HG02970 (cell line): ENCODE results near the gene ATP6V0B.

Experiments used
- ATAC-seq: cut with Tn5 transposase; IDR thresholded peaks from one replicate; pipeline ENCODE4 v1.9.1; 2021; ENCODE audit warnings: mild to moderate bottlenecking, moderate library complexity, moderate number of reproducible peaks; ENCODE audit not compliant: unreplicated experiment, low FRiP score

The ATP6V0B gene

DNA sequence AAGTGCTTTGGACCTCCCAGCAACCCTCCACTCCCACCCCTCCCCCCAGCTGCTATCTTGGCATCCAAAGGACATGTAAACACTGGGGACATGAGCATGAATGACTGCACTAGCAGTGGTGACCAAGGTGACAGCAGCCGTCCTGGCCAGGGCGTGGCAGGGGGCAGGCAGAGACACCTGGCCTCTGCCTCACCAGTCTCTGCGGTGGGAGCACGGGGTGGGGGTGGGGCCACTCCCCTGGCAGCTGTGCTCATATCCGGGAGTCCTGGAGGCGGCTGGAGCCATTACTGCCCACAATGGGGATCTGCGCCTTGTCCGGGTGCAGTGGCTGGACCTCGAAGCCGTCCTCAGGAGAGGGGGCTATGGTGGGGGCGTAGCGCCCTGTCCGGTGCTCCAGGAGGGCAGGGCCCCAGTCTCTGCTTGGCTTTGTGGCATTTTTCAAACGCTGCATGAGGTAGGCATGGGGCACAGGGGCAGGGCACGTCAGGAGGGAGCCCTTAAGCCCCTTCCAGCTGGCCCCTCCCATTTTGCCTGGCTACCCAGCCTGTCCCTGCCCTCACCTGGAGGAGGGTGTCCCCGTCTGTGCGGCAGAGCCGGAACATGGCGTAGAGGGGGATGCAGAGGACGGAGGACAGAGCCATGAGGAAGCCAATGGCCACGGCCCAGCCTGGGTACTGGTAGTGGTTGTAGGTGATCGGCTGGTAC, 22.7 kb downstream of the ATP6V0B start:
- ATAC-seq: no peak

DNA sequence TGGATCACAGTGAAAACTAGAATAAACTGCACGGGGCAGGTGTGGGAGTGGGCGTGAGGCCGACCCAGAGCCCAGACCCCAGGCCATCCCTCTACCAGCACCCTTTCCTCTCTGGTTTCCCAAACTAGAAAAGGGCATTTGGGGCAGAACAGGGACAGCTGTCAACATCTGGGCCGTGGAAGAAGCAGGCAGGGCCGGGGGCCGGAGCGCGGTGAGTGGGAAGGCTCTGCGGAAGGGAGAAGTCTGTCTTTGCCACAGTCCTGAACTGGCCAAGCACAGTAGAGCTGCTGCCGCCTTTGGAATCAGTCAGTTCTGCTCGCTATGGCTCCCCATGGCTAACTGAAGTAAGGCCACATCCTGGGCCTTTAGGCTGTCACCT, 23.2 kb downstream of the ATP6V0B start:
- no peak for ATAC-seq

DNA sequence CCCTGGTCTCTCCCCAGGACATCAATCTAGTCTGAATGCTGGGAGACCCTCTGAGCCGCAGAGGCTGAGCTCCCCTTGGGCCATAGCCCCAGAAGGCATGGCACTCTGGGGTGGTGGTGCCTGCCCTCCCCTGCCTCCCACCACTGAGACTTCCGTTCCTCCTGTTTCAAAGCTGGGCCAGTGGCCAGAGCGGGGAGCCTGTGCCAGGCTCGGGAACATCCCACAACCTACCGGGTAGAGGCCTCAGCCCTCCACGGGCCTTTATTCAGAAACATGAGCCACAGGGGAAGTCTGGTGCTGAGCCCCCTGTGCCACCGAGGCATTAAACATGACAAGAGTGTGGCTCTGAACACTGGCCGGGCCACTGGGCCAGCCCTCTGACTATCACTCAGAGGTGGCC, 24.7 kb downstream of the ATP6V0B start:
- no peak for ATAC-seq

DNA sequence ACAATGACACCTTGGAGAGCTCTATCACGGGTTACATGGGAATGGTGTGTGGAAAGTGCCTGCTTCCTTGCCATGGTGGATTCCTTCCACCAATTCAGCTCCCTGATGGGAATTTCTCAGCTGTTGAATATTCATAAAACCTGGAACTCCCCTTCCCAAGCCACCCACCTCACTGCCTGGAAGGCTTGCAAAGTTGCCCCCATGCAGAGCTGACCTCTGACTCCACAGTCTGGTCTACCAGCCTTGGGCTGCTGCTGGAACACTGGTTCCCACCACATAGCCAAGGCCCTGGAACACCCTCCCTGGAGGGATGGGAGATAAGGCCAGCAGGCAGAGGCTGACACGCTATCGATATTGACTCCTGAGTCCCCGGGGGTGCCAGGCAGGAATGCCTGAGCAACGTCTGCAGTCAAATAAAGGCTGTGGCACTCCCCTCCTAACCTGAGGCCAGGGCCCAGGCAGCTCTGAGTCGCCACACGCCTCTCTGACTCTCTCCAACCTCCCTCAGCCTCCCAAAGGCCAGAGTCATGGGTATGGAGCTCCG, 25.4 kb downstream of the ATP6V0B start:
- ATAC-seq: no peak

DNA sequence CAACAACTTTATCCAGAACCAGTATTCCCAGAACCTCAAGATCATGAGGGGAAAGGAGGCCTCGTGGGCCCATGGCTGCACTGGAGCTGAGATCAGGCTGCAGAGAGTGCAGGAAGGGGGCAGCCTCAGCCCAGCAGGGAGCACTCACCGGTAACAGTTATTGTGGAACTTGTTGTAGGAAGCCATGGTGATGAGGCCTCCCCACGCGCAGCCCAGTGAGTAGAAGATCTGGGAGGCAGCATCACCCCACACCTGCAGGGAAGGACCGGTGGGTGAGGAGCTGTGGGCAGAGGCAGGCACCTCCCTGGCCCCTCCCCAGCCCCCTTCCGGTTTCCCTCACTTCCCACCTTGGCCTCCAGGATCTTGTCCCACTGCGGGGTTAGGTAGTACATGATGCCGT, 27.4 kb downstream of the ATP6V0B start:
- no peak for ATAC-seq

DNA sequence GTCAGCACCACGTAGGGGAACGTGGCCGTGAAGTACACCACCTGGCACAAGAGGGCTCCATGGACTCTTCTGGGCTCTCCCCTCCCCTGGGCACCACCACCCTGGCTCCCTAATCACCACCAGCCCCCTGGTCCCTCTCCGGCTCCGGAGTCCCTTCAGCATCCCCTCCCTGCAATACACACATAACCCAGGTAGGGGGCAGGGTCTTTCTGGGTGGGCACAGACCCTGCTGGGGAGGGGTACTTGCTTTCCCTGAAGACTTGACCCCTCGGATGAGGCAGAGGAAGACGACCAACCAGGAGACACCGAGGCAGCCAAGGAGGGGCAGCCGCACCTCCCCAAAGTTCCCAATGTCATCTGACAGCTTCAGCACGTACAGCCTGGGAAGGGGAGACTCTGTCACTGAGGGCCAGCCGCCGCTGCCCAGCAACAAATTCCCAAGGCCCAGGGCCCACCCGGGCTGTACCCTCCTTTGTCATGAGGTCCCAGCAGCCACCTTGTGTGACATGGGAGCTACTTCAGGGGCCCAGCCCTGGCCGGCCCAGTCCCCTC, 27.9 kb downstream of the ATP6V0B start:
- no peak for ATAC-seq

- no peak for ATAC-seq
Observed at GRCh38 chr1:44008259-44008658, 33.5 kb downstream of the ATP6V0B start.

- no peak for ATAC-seq
Observed at GRCh38 chr1:44010935-44011471, 36.2 kb downstream of the ATP6V0B start.

- no peak for ATAC-seq
Observed at GRCh38 chr1:44012404-44012803, 37.6 kb downstream of the ATP6V0B start.

DNA sequence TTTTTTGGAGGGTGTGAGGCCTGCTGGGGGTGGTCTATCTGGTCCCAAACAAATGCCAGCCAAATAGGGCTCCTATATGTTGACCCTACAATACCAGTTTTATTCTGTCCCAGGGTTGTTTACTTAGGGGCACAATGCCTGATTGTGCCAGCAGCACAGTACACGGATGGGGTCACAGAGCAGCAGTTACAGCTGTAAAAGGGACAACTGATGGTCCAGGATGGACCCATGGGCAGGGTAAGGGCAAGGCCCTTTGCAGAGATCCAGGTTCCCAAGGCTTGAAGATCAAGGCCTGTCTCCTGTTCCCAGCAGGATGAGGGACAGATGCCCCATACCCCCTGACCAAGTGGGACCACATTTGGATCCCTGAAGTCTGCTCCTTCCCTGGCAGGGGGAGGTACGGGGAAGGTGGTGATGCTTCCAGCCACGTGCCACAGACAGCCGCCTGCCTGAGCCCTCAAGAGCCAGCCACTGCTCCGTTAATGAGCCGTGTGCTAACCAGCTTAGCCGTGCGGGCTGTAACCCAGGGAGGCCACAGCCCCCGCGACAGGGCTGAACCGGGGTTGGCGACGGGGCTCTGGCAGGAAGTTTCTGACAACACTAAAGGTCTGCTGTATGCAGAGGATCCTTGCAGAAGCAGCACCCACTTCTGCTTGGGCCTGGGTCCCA, 38.3 kb downstream of the ATP6V0B start:
- no peak for ATAC-seq

DNA sequence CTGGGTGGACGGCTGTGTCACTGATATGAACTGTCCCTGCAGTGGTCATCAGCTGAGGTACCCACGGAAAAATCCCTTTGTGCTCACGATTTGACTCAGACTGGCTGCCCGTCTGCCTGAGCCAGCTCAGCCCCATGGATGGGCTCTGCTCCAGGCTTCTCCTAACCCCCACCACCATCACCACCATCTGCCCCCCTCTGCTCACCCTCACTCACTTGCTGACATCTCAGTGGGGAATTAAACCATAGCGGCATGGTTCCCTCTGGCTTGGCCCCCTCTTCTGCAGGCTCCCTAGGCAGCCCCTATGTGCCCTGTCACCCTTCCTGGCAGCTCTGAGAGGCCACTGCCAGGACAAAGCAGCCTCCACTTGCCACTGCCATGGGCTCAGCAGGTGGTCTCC, 39.2 kb downstream of the ATP6V0B start:
- ATAC-seq: no peak

DNA sequence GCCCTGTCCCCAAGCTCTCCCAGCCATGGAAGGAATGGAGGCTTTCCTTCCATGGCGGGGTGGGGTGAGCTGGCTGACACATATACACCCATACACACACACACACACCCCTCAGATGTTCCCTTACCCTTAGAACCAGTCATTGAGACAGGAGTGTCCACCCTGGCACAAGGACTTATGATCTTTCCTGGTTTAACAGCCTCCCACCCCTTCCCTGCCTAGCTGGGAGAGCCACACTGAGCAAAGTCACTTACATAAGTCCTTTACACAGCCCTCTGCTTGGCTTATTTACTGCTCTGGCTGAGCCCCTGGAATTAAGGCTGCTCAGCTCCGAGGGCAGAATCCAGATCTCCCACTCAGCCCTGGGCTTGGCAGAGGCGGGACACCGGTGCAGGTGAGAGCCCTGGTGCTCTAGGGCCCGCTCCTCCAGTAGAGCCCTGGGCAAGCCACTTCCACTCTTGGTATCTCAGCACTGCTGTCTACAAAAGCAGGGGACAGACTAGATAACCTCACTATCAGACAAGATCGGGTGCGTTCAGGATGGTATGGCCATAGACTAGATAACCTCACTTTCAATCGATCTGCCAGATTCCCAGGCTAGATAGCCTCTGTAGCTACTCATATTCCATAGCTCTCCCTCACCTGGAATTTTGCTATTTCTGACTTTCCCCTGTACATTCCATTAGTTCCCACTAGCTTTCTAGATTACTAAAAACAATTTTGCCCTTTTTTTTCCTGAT, 39.8 kb downstream of the ATP6V0B start:
- ATAC-seq: no peak

DNA sequence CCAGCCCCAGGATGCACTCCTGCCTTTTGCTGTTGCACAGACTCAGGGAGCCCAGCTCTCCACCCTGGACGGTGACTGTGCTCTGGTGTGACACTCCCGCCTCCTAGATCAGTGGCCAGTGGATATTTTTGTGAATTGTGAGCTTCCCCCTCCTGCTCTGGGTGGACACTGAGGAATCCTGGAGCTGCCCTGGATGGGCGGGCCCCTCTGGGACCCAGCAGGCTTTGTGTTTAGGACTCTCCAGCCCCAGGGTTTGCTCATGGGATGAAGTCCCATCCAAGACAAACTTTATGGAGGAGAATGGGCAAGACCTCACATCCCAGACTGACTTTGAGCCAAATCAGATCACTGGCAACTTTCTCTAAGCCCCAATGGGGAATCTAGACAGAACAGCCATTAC, 40.4 kb downstream of the ATP6V0B start:
- no peak for ATAC-seq

DNA sequence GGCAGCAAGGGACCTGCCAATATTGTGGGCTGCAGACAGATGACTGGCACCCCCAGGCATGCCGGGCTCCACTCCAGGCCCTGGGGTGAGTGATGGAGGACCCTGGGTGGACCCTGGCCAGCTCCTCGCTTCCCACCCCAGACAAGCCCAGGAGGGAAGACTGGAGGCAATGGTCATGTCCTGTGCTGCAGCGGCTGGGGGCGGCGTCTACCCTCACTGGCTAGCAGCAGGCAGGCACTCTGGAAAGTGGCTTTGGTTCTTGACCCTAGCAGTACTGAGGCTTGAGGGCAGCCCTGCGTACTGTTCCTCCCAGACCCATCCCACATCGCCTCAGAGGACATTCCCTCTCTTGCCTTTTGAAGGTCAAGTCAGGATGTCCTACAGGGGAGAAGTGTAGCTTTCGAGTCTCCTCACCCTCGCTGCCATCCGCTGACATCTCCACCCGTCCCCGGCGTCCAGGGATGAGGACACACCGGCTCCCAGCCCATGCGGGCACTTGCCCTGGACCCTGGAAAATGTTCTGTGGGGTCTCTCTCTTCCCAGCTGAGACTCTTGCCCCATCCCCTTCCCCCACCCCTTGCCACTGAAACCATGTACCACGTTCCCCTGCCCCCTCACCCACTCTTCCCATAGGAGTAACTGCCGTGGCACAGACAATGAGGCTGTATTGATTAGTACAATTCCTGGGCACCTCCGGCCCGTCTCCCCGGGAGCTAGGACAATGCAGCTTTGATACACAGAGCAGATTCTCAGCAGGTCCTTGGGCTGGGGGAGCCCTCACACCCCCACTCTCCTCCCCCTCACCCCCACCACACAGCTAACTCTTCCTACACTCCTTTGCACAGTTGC, 41.5 kb downstream of the ATP6V0B start:
- no peak for ATAC-seq

DNA sequence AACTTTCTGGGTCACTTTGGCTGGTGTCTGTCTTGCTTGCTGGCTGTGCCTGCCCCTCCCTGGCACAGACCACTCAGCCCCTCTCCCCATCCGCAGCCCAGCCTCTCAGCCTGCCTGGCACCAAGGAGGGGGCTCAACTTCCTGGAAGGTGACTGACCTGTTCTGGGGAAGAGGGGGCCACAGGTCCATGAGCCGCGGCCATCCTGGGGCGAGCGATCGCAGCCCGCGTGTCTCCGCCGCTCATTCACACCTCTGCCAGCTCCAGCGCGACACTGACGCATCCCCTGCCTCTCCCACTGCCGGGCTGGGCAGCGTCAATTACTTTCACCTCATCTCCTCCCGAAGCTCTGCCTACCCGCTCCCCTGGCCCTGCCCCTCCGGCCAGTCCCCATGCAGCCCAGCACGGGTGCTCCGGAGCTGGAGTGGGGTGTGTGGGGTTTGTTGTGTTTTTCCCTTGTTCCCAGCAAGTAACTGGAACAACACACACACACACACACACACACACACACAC, 42.2 kb downstream of the ATP6V0B start:
- ATAC-seq: no peak

GRCh38 chr1:44019466-44019948, 44.7 kb downstream of the ATP6V0B start:
- ATAC-seq: no peak

DNA sequence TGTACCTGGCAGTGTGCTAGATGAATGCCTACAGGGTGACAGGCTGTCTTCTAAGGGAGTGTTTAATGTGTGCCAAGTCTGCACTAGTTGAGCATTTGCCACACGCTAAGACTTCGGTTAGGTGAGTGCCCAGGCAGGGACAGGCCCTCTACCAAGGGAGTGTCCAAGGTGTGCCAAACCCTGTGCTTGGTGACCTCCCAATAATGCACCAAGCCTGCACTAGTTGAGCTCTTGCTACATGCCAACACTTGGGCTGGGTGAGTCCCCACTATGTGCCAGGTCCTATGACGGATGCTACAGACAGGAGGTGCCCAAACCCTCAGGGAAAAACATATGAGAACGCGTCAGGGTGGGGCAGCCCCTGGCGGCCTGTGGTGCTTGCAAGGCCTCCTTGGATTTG, 45.7 kb downstream of the ATP6V0B start:
- ATAC-seq: no peak

DNA sequence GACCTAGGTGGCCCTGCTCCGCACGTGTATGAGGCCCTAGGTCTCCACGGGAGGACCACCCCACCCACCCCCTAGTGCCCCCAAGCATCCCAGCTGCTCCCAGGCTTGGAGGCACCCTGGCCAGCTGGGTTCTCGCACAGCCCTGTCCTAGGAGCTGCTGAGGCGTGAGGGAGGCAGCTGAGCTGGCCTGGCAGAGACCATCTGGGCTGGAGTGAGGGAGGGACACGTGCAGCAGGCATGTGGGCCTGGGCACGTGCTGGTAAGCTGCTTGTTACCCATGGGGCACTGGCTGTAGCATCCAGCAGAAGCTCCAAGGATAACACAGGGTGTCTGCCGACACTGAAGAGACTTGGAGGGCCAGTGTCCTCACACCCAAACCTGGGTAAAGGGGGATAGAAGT, 46.4 kb downstream of the ATP6V0B start:
- no peak for ATAC-seq

GRCh38 chr1:44021581-44022321, 47.0 kb downstream of the ATP6V0B start:
- no peak for ATAC-seq
